Stimulated activated CD4-positive, alpha-beta T cell treated with anti-CD3 and anti-CD28 coated beads, Interleukin-4, amount 100 ng/mL, for 48 hours (primary cell): Measurements from ENCODE around the gene CPSF7.
"Not testable (repeated sequence)": the region's sequence is repeated elsewhere in the genome, so short reads cannot be mapped to it uniquely, and the experiment has no call there.

Experiments used
- DNase-seq, 2 donors: peaks; one replicate each; pipeline ENCODE4 v3.0.0-alpha.2; 2020; ENCODE audit warnings: low read depth in 2 of 2

The CPSF7 gene

GRCh38 chr11:61439615-61440014 is 9.8 kb upstream of the CPSF7 start:
- no peak for DNase-seq

GRCh38 chr11:61437496-61437895 is 7.7 kb upstream of the CPSF7 start:
- DNase-seq: no peak

GRCh38 chr11:61430839-61431238 is 1.1 kb upstream of the CPSF7 start:
- not testable (repeated sequence) for DNase-seq

GRCh38 chr11:61429346-61429690 is 457 bp downstream of the CPSF7 start:
- peak; percentile 53 to 68 for DNase-seq

GRCh38 chr11:61425367-61426131 is 4.2 kb downstream of the CPSF7 start:
- DNase-seq: no peak

- DNase-seq: no peak
These were observed 7.5 kb downstream of the CPSF7 start for GRCh38 chr11:61422226-61422625.

GRCh38 chr11:61418136-61418535 is 11.6 kb downstream of the CPSF7 start:
- no peak for DNase-seq

- no peak for DNase-seq
These were observed 12.1 kb downstream of the CPSF7 start for GRCh38 chr11:61417670-61418069.

- DNase-seq: no peak
These were observed 12.8 kb downstream of the CPSF7 start for GRCh38 chr11:61416941-61417340.

- no peak for DNase-seq
These were observed 14.4 kb downstream of the CPSF7 start for GRCh38 chr11:61415381-61415780.

GRCh38 chr11:61414547-61414946 is 15.2 kb downstream of the CPSF7 start:
- DNase-seq: no peak

GRCh38 chr11:61413496-61413895 is 16.3 kb downstream of the CPSF7 start:
- no peak for DNase-seq

GRCh38 chr11:61411589-61411988 is 18.2 kb downstream of the CPSF7 start:
- DNase-seq: no peak

GRCh38 chr11:61406991-61407728 is 22.6 kb downstream of the CPSF7 start:
- no peak for DNase-seq

GRCh38 chr11:61406067-61406466 is 23.7 kb downstream of the CPSF7 start:
- no peak for DNase-seq

GRCh38 chr11:61404641-61405040 is 25.1 kb downstream of the CPSF7 start:
- no peak for DNase-seq

- no peak for DNase-seq
These were observed 25.7 kb downstream of the CPSF7 start for GRCh38 chr11:61404103-61404502.

GRCh38 chr11:61403658-61404057 is 26.1 kb downstream of the CPSF7 start:
- no peak for DNase-seq

GRCh38 chr11:61401573-61401972 is 28.2 kb downstream of the CPSF7 start:
- no peak for DNase-seq

GRCh38 chr11:61401173-61401572 is 28.6 kb downstream of the CPSF7 start:
- DNase-seq: no peak

- no peak for DNase-seq
These were observed 36.7 kb downstream of the CPSF7 start for GRCh38 chr11:61392981-61393595.

- DNase-seq: no peak
These were observed 39.6 kb downstream of the CPSF7 start for GRCh38 chr11:61390161-61390560.
